Heart right ventricle (tissue), 16 donors: ENCODE measurements around the gene CROCC2. TPM values are rescaled to one million over a fixed set of nuclear protein-coding genes. Genes with fewer than 3 reads are reported as not detected.
A peak's percentile ranks its signal among the peaks of the same experiment; 100 is the strongest.

Experiments used
- ATAC-seq, 8 donors: fragments of 200-7000 bp; cut with Tn5 transposase; one replicate each; pipeline ENCODE4 v1.9.1; 2020; ENCODE audit warnings: mild to moderate bottlenecking in 8 of 8, moderate library complexity in 8 of 8, moderate number of reproducible peaks in 1 of 8
- DNase-seq, 2 donors: peaks; one replicate each; pipeline ENCODE4 v3.0.0-alpha.2; 2020
- H3K27ac ChIP-seq, 10 donors: fragments of 200-600 bp; sonication (generic) in 2 of 10; one replicate each; pipeline versions ENCODE4 v1.5.0 to v1.8.0; 2020 to 2022; ENCODE audit warnings: mild to moderate bottlenecking in 3 of 10
- H3K27me3 ChIP-seq, 7 donors: fragments of 200-600 bp; one replicate each; pipeline ENCODE4 v1.8.0; 2021 to 2022; ENCODE audit warnings: mild to moderate bottlenecking in 2 of 7
- H3K36me3 ChIP-seq, 9 donors: fragments of 200-600 bp; sonication (generic) in 1 of 9; one replicate each; pipeline versions ENCODE4 v1.5.0 to v1.8.0; 2020 to 2022; ENCODE audit warnings: mild to moderate bottlenecking in 2 of 9
- H3K4me1 ChIP-seq, 9 donors: fragments of 200-600 bp; sonication (generic) in 1 of 9; one replicate each; pipeline versions ENCODE4 v1.5.0 to v1.8.0; 2020 to 2022; ENCODE audit warnings: mild to moderate bottlenecking in 4 of 9
- H3K4me3 ChIP-seq, 10 donors: fragments of 200-600 bp; sonication (generic) in 2 of 10; one replicate each; pipeline versions ENCODE4 v1.5.0 to v1.8.0; 2020 to 2022; ENCODE audit warnings: mild to moderate bottlenecking in 7 of 10, moderate library complexity in 2 of 10
- H3K9me3 ChIP-seq, 11 donors: fragments of 200-600 bp in 10 of 11; sonication (generic) in 2 of 11; one replicate each; pipeline versions ENCODE4 v1.5.0 to v1.8.0; 2013 to 2022; ENCODE audit warnings: mild to moderate bottlenecking in 2 of 11, control low read depth in 1 of 11, moderate library complexity in 1 of 11
- WGBS, 2 donors: extraction: QIAGEN DNeasy Blood & Tissue Kit; methylation state at CpG; one replicate each; pipeline ENCODE4 v1.1.7; 2013; ENCODE audit warnings: inconsistent platforms in 1 of 2; 5-methylcytosine and 5-hydroxymethylcytosine counted together
- intact Hi-C, 10 donors: fragments of 100-400 bp; cut with DNase I; formaldehyde crosslinking; loops; one replicate each; pipeline versions ENCODE4 v1.11.1 to v1.14.2; 2022
- polyA plus RNA-seq, 2 donors: library from polyadenylated mRNA; stranded (reverse); fragments of 200-250 nt; gene quantifications; one replicate each; pipeline ENCODE4 v1.2.3, GENCODE V29; 2013
- total RNA-seq, 10 donors: library from RNA; stranded (reverse); fragmentation: NEBNext Ultra II Directional in 3 of 10; extraction: Animal tissue kit (Norgen Biotek cat#: 25700) in 3 of 10; gene quantifications; one replicate each; pipeline versions ENCODE4 v1.2.1 to v1.2.4, GENCODE V29; 2021 to 2023
- TF ChIP-seq, protein P1 (sequence below), 9 donors: fragments of 200-600 bp; sonication (generic) in 2 of 9; IDR thresholded peaks; one replicate each; pipeline versions ENCODE4 v1.5.0 to v1.8.0; 2021 to 2022; ENCODE audit warnings: antibody characterized with exemption in 9 of 9, mild to moderate bottlenecking in 5 of 9, moderate library complexity in 1 of 9
- donor health status: Arrhythmogenic right ventricular cardiomyopathy.
- donor health status: ischemic (EF 13 %, LVEDD 7.1; RV severe dilation, severe dysfunction).
- donor health status: healthy with polysubstance abuse.
- donor health status: DM: no; HTN: yes; CAD: no.
- donor health status: DM: no; HTN: no; CAD: no.
- donor health status: ischemic (EF 25% LVEDD 6.9; RV normal size, moderate dysfunction).
- donor health status: ischemic (EF 25% LVEDD 5.7; RV mildly dilated, moderate dysfunction).
- donor health status: healthy.
- donor health status: DM: yes; HTN: yes; CAD: no.
- donor health status: Ischemic cardiomyopathy.
- donor health status: ischemic (EF 35%, LVEDD 5.7; RV mildly dilated, moderate dysfunction).
- donor health status: nonischemic (EF 11% LVEDD 7.7; RV severe dilation, severe dysfunction).
- donor health status: DM: yes; HTN: yes; CAD: no.
- donor health status: PGD.
- donor health status: ischemic (EF 29% LVEDD 5.4; RV normal size, mild dysfunction).
- donor health status: nonischemic (EF 23%, LVEDD 6.1; RV moderate dilation, normal function).

CROCC2 gene
- total and polyA plus RNA-seq, 12 donors, result 0.06 TPM; not detected in 11

DNA sequence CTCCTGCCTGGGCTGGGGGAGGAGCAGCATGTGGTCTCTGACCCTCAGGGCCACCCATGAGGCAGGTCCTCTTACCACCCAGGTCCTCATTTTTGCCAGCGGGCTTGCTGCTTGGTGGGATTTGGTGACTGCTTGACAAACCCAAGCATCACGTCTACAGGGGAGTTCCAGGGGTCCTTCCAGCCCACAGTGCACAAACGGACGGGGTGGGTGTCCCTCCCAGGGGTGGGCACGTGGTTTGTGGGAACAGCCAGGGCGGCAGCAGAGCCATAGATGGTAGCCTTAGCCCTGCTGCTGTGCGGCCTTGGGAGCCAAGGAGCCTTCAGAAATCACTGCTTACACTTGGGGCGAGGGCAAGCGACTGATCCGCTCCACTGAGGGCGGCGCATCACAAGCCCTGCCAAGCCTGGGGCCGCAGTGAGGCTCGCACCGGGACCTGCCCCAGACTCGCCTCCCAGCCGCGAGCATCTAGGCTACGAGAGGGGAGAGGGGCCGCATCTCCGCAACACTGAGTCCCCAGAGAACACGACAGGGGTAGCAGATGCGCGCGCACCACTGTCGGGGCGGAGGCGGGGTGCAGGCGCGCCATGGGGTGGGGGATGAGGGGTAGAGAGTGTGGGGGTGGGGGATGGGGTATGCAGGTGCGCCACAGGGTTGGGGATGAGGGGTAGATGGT lies 129.1 kb downstream of the CROCC2 start:
- Histone ChIP-seq H3K4me1 (peaks cover 3 to 10% (median 9%) of the 10 kb centered on the region in 9 donors), H3K9me3 (no peaks in the 10 kb centered on the region), H3K4me3 (no peak overlapping the region), H3K27ac (no peak overlapping the region), H3K36me3 (peaks cover 0 to 44% (median 8%) of the 10 kb centered on the region in 9 donors), H3K27me3 (peaks cover 0 to 16% (median 5%) of the 10 kb centered on the region in 7 donors)
- TF ChIP-seq, protein P1, sequence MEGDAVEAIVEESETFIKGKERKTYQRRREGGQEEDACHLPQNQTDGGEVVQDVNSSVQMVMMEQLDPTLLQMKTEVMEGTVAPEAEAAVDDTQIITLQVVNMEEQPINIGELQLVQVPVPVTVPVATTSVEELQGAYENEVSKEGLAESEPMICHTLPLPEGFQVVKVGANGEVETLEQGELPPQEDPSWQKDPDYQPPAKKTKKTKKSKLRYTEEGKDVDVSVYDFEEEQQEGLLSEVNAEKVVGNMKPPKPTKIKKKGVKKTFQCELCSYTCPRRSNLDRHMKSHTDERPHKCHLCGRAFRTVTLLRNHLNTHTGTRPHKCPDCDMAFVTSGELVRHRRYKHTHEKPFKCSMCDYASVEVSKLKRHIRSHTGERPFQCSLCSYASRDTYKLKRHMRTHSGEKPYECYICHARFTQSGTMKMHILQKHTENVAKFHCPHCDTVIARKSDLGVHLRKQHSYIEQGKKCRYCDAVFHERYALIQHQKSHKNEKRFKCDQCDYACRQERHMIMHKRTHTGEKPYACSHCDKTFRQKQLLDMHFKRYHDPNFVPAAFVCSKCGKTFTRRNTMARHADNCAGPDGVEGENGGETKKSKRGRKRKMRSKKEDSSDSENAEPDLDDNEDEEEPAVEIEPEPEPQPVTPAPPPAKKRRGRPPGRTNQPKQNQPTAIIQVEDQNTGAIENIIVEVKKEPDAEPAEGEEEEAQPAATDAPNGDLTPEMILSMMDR (IDR thresholded peaks at IDR 0.05), result no peak
- WGBS, 2 donors, result 29 to 39% methylated on average over 31 of the region's 31 CpGs
- intact Hi-C loops, result no loop called here
- ATAC-seq (no peak), DNase-seq (no peak)

DNA sequence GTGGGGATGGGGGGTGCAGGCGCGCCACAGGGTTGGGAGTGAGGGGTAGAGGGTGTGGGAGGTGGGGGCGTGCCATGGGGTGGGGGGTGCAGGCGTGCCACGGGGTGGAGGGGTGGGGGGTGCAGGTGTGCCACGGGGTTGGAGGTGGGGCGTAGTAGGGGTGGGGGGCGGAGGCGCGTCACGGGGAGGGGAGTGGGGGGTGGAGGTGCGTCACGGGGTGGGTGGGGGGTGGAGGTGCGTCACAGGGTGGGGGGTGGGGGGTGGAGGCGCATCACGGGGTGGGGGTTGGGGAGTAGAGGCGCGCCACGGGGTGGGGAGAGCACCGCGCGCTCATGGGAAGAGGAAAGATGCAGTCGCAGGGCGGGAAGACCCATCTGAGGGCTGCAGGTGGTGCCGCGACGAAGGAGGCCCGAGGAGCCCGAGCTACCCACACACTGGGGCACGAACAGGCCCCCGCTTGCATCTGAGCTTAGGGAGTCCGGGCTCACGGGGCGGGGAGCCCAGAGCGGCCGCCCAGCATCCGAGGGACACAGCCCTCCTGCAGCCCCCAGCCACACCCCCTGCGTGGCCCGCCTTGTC lies 129.8 kb downstream of the CROCC2 start:
- Histone ChIP-seq H3K27me3 (peaks cover 0 to 16% (median 5%) of the 10 kb centered on the region in 7 donors), H3K27ac (no peak overlapping the region), H3K4me3 (peak overlapping the region in 9 of 10 donors; percentile 21 to 44 (median 37)), H3K36me3 (peaks cover 0 to 46% (median 8%) of the 10 kb centered on the region in 9 donors), H3K4me1 (peaks cover 3 to 10% (median 9%) of the 10 kb centered on the region in 9 donors), H3K9me3 (no peaks in the 10 kb centered on the region)
- TF ChIP-seq, protein P1 (IDR thresholded peaks at IDR 0.05), result no peak
- 2 to 16% methylated on average over 32 to 38 of the region's 39 CpGs for WGBS, 2 donors
- peak in 1 of 8 donors; percentile 20 for ATAC-seq
- intact Hi-C loops, result no loop called here
- DNase-seq, result no peak

DNA sequence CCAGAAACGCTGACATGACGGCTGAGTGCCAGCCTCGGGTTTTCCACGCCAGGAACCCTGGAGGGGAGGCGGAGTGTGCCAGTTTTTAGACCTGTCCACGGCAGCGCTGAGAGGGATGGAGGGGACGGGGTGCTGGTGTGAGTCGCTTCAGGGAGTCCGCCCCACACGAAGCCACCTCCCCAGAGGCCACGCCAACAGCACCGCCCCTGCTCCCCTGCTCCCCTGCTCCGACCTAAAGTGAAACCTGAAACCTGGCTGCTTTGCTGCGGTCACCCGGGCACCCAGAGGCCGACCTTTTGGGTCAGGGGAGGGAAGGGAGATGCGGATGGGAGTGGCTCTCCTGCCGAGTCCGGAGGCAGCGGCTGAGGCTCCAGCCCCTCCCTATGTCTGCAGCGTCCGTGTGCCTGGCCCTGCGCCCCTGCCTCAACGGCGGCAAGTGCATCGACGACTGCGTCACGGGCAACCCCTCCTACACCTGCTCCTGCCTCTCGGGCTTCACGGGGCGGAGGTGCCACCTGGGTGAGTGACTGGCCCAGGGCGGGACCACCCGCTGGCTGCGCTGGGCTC lies 130.3 kb downstream of the CROCC2 start:
- Histone ChIP-seq H3K4me1 (peaks cover 3 to 10% (median 9%) of the 10 kb centered on the region in 9 donors), H3K36me3 (peaks cover 0 to 44% (median 6%) of the 10 kb centered on the region in 9 donors), H3K27me3 (peaks cover 0 to 16% (median 5%) of the 10 kb centered on the region in 7 donors), H3K27ac (no peak overlapping the region), H3K4me3 (peak overlapping the region in 9 of 10 donors; percentile 21 to 44 (median 37)), H3K9me3 (no peaks in the 10 kb centered on the region)
- DNase-seq, result no peak
- peak in 5 of 8 donors; percentile 18 to 43 (median 25) for ATAC-seq
- TF ChIP-seq, protein P1 (IDR thresholded peaks at IDR 0.05), result no peak
- intact Hi-C loops, result no loop called here
- 11 to 23% methylated on average over 36 of the region's 36 CpGs for WGBS, 2 donors

DNA sequence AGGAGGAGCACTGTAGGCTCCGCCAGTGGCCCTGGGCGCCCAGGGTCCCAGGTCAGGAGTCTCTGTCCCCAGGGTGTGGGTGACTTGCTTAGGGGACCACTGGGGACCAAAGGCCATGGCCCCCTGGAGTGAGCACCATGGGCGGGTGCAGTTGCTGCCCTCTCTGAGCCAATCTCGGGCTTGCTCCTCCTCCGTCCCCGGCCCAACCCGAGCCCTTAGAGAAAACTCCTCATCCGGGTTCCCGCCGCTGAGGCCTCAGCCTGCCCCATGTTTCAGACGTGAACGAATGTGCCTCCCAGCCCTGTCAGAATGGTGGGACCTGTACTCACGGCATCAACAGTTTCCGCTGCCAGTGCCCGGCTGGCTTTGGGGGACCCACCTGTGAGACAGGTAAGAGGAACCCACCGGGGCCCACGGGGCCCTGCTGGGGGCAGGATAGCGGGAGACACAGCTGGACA lies 130.9 kb downstream of the CROCC2 start:
- peaks cover 0 to 42% (median under 1%) of the 10 kb centered on the region in 9 donors for H3K36me3 ChIP-seq
- no peak for ATAC-seq

More for the DNA sequence above, 130.9 kb downstream of the CROCC2 start:
- H3K9me3 ChIP-seq, result no peaks in the 10 kb centered on the region
- peaks cover 3 to 10% (median 9%) of the 10 kb centered on the region in 9 donors for H3K4me1 ChIP-seq
- TF ChIP-seq, protein P1 (IDR thresholded peaks at IDR 0.05), result no peak
- WGBS, 2 donors, result 62 to 73% methylated on average over 18 of the region's 18 CpGs
- H3K4me3 ChIP-seq, result peak overlapping the region in 6 of 10 donors; percentile 21 to 44 (median 40)
- no peak for DNase-seq
- intact Hi-C loops, result no loop called here
- peaks cover 0 to 16% (median 5%) of the 10 kb centered on the region in 7 donors for H3K27me3 ChIP-seq
- no peak overlapping the region for H3K27ac ChIP-seq
